Heart left ventricle (tissue), 16 donors: ENCODE data around the gene ZSCAN32. TPM values are rescaled to one million over a fixed set of nuclear protein-coding genes. Genes with fewer than 3 reads are reported as not detected.

Source experiments
- ATAC-seq, 4 donors: fragments of 200-7000 bp; cut with Tn5 transposase; one replicate each; pipeline ENCODE4 v1.9.1; 2020 to 2022; ENCODE audit warnings: moderate library complexity in 4 of 4, mild to moderate bottlenecking in 3 of 4, moderate number of reproducible peaks in 1 of 4
- DNase-seq, 5 donors: peaks; one replicate each; pipeline ENCODE4 v3.0.0-alpha.2; 2020
- H3K27ac ChIP-seq, 12 donors: fragments of 200-600 bp; sonication (generic) in 4 of 12; one replicate each; pipeline versions ENCODE4 v1.5.0 to v1.8.0; 2016 to 2022; ENCODE audit warnings: mild to moderate bottlenecking in 2 of 12
- H3K27me3 ChIP-seq, 9 donors: fragments of 200-600 bp; sonication (generic) in 2 of 9; one replicate each; pipeline versions ENCODE4 v1.5.1 to v1.8.0; 2016 to 2022; ENCODE audit warnings: mild to moderate bottlenecking in 3 of 9
- H3K36me3 ChIP-seq, 9 donors: fragments of 200-600 bp; sonication (generic) in 2 of 9; one replicate each; pipeline versions ENCODE4 v1.5.0 to v1.8.0; 2018 to 2022; ENCODE audit warnings: mild to moderate bottlenecking in 2 of 9
- H3K4me1 ChIP-seq, 12 donors: fragments of 200-600 bp; sonication (generic) in 4 of 12; one replicate each; pipeline versions ENCODE4 v1.5.0 to v1.8.0; 2016 to 2022; ENCODE audit warnings: mild to moderate bottlenecking in 3 of 12
- H3K4me3 ChIP-seq, 12 donors: fragments of 200-600 bp; sonication (generic) in 4 of 12; one replicate each; pipeline versions ENCODE4 v1.5.0 to v1.8.0; 2017 to 2022; ENCODE audit warnings: mild to moderate bottlenecking in 9 of 12, moderate library complexity in 4 of 12
- H3K9me3 ChIP-seq, 12 donors: fragments of 200-600 bp; sonication (generic) in 4 of 12; one replicate each; pipeline versions ENCODE4 v1.5.0 to v1.8.0; 2016 to 2022; ENCODE audit warnings: mild to moderate bottlenecking in 1 of 12
- POLR2A ChIP-seq, 2 donors: fragments of 450-650 bp; IDR thresholded peaks; one replicate each; pipeline ENCODE4 v1.6.1; 2017; ENCODE audit warnings: antibody characterized with exemption in 2 of 2, mild to moderate bottlenecking in 2 of 2, moderate library complexity in 2 of 2
- WGBS, 4 donors: extraction: QIAGEN DNeasy Blood & Tissue Kit in 2 of 4; methylation state at CpG; one replicate each; pipeline versions ENCODE4 v1.1.5 to v1.1.7; 2013 to 2018; 5-methylcytosine and 5-hydroxymethylcytosine counted together
- intact Hi-C, 10 donors: fragments of 100-400 bp; cut with DNase I; formaldehyde crosslinking; loops; one replicate each; pipeline versions ENCODE4 v1.11.1 to v1.14.2; 2022
- long read RNA-seq, 3 donors: library from polyadenylated mRNA; unstranded; transcript quantifications; one replicate each; pipeline ENCODE4 v2.0.0, GENCODE V29; 2020 to 2021
- polyA plus RNA-seq, 2 donors: library from polyadenylated mRNA; stranded (reverse); fragments of 200-250 nt; gene quantifications; one replicate each; pipeline ENCODE4 v1.2.3, GENCODE V29; 2013
- total RNA-seq, 9 donors: library from RNA; depleted of rRNA in 2 of 9; stranded (reverse); fragments of >200 nt in 2 of 9; fragmentation: NEBNext Ultra II Directional in 3 of 9; extraction: Animal tissue kit (Norgen Biotek cat#: 25700) in 3 of 9; gene quantifications; one replicate each; pipeline versions ENCODE4 v1.1.0 to v1.2.4, GENCODE V29; 2016 to 2023
- TF ChIP-seq, protein P1 (sequence below), 12 donors: fragments of 200-600 bp; sonication (generic) in 4 of 12; IDR thresholded peaks; one replicate each; pipeline versions ENCODE4 v1.5.0 to v1.8.0; 2018 to 2022; ENCODE audit warnings: antibody characterized with exemption in 12 of 12, mild to moderate bottlenecking in 5 of 12
- donor health status: ischemic (EF 13 %, LVEDD 7.1; RV severe dilation, severe dysfunction).
- donor health status: healthy with polysubstance abuse.
- donor health status: DM: no; HTN: yes; CAD: no.
- donor health status: DM: no; HTN: no; CAD: no.
- donor health status: ischemic (EF 25% LVEDD 6.9; RV normal size, moderate dysfunction).
- donor health status: ischemic (EF 25% LVEDD 5.7; RV mildly dilated, moderate dysfunction).
- donor health status: healthy.
- donor health status: DM: yes; HTN: yes; CAD: no.
- donor health status: ischemic (EF 35%, LVEDD 5.7; RV mildly dilated, moderate dysfunction).
- donor health status: nonischemic (EF 11% LVEDD 7.7; RV severe dilation, severe dysfunction).
- donor health status: DM: yes; HTN: yes; CAD: no.
- donor health status: PGD.
- donor health status: ischemic (EF 29% LVEDD 5.4; RV normal size, mild dysfunction).
- donor health status: nonischemic (EF 23%, LVEDD 6.1; RV moderate dilation, normal function).

Gene ZSCAN32
- total RNA-seq: 1 to 10 TPM; 5.4 to 9.5 (median 7.5) TPM
- polyA plus RNA-seq: 1 to 10 TPM; 5.3 to 9.1 TPM
- long read RNA-seq, donor 1, partial matches to known transcripts: 1 of 9 reads
- long read RNA-seq, donor 1, other reads (novel, unspliced or antisense): 4 of 9 reads
- long read RNA-seq, donor 2, transcript ZSCAN32-215 (4 exons, 2,788 nt): major isoform, 7 of 31 reads
- long read RNA-seq, donor 2, partial matches to known transcripts: 4 of 31 reads
- long read RNA-seq, donor 2, other reads (novel, unspliced or antisense): 13 of 31 reads
- long read RNA-seq, donor 3, partial matches to known transcripts: 2 of 8 reads
- long read RNA-seq, donor 3, other reads (novel, unspliced or antisense): 6 of 8 reads

DNA sequence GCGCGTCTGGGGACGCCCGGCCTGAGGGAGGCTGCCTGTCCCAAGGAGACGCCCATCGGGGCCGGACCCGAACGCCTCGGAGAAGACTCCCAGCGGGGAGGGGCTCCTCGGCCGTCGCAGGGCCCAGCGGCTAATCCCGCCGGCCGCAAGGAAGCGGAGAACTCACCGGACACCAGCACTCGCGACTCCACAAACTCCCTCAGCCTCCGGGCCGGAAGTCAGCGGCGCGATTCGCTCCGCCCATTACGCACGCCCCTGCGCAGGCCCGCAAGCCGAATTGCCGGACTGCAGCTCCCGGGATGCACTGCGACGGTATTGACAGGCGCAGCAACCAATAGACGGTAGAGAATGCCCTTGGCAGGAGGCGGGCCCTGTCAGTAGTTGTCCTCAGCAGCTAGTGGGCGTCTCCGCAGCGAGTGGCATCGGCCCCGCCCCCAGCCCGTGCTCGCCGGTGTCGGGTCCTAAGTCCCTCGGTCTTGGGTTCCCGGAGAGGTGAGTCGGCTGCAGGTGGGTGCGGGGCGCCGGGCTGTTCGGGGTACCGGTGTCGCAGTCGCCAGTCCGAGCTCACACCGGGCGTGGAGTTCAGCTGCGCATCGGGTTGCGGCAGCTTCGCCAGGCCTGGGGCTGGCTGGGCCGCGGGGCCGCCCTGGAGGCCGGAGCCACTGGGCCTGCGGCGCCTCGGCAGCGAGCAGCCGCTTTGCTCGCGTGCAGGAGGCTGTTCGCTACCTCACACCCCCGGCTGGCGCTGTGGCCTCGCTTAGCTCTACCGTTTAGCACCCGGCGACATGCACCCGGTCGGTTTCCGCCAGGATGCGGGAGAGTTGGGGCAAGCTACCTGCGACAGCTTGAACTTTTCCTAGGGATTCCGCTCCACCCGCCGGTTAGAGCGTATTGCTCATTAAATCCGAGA lies at the start of gene ZSCAN32, which contains the start of gene ZNF174:
Gene ZSCAN32 (minus strand): TSS at position 226 of the 910 bp plus-strand sequence. CDS start 3,447 bp downstream, outside the sequence.
Gene ZNF174 (plus strand): TSS at position 437 of the 910 bp plus-strand sequence. CDS start 790 bp downstream, outside the sequence.
- ATAC-seq (peak; percentile 100), DNase-seq (peak; percentile 98 to 99 (median 99))
- 0% methylated on average over 46 to 95 of the region's 95 CpGs for WGBS, 4 donors
- H3K9me3 ChIP-seq: peaks cover 0 to 65% (median 15%) of the 10 kb centered on the region in 12 donors
- H3K4me3 ChIP-seq: peak within 1 kb of the TSS; percentile 39 to 99 (median 90)
- intact Hi-C loops: loop anchor here in 9 of 10 donors (1.0 to 10.0 kb wide), 13 partner anchors 36 to 104 kb away; partner anchors contain the start of genes CLUAP1 (in 3 of the 9), NAA60 (in 2 of the 9), ZNF597 (in 2 of the 9) and C16orf90 (in 1 of the 9)
- TF ChIP-seq, protein P1, sequence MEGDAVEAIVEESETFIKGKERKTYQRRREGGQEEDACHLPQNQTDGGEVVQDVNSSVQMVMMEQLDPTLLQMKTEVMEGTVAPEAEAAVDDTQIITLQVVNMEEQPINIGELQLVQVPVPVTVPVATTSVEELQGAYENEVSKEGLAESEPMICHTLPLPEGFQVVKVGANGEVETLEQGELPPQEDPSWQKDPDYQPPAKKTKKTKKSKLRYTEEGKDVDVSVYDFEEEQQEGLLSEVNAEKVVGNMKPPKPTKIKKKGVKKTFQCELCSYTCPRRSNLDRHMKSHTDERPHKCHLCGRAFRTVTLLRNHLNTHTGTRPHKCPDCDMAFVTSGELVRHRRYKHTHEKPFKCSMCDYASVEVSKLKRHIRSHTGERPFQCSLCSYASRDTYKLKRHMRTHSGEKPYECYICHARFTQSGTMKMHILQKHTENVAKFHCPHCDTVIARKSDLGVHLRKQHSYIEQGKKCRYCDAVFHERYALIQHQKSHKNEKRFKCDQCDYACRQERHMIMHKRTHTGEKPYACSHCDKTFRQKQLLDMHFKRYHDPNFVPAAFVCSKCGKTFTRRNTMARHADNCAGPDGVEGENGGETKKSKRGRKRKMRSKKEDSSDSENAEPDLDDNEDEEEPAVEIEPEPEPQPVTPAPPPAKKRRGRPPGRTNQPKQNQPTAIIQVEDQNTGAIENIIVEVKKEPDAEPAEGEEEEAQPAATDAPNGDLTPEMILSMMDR (IDR thresholded peaks at IDR 0.05): peak in 3 of 12 donors; percentile 13 to 44 (median 16)
- peak in 1 of 2 donors; percentile 76 for TF ChIP-seq POLR2A (IDR thresholded peaks at IDR 0.05)
- peaks cover 1 to 63% (median 33%) of the 10 kb centered on the region in 9 donors for H3K36me3 ChIP-seq
- H3K27me3 ChIP-seq: no peaks in the 10 kb centered on the region
- H3K27ac ChIP-seq: peak within 1 kb of the TSS; percentile 22 to 93 (median 86)
- peaks cover 0 to 33% (median 18%) of the 10 kb centered on the region in 12 donors for H3K4me1 ChIP-seq

- peaks cover 0 to 25% (median 9%) of the 10 kb centered on the region in 12 donors for H3K4me1 ChIP-seq
- TF ChIP-seq POLR2A (IDR thresholded peaks at IDR 0.05): no peak
- TF ChIP-seq, protein P1 (IDR thresholded peaks at IDR 0.05): no peak
- no peak for DNase-seq
- H3K4me3 ChIP-seq: peak overlapping the region; percentile 49 to 86 (median 66)
- ATAC-seq: peak; percentile 66 to 79 (median 68)
- peaks cover 0 to 20% (median 8%) of the 10 kb centered on the region in 12 donors for H3K9me3 ChIP-seq
- 34 to 56% (median 46%) methylated on average over 9 to 10 of the region's 10 CpGs for WGBS, 4 donors
- H3K27me3 ChIP-seq: no peaks in the 10 kb centered on the region
- H3K27ac ChIP-seq: peak overlapping the region; percentile 73 to 91 (median 83)
- H3K36me3 ChIP-seq: peaks cover 0 to 41% (median 29%) of the 10 kb centered on the region in 9 donors
- intact Hi-C loops: loop anchor here in 1 of 10 donors (5.0 kb wide), 1 partner anchor 42 kb away; the partner anchor contains the start of genes ZNF174 and ZSCAN32
These were observed 43.2 kb upstream of the ZSCAN32 start for GRCh38 chr16:3444032-3444388.

DNA sequence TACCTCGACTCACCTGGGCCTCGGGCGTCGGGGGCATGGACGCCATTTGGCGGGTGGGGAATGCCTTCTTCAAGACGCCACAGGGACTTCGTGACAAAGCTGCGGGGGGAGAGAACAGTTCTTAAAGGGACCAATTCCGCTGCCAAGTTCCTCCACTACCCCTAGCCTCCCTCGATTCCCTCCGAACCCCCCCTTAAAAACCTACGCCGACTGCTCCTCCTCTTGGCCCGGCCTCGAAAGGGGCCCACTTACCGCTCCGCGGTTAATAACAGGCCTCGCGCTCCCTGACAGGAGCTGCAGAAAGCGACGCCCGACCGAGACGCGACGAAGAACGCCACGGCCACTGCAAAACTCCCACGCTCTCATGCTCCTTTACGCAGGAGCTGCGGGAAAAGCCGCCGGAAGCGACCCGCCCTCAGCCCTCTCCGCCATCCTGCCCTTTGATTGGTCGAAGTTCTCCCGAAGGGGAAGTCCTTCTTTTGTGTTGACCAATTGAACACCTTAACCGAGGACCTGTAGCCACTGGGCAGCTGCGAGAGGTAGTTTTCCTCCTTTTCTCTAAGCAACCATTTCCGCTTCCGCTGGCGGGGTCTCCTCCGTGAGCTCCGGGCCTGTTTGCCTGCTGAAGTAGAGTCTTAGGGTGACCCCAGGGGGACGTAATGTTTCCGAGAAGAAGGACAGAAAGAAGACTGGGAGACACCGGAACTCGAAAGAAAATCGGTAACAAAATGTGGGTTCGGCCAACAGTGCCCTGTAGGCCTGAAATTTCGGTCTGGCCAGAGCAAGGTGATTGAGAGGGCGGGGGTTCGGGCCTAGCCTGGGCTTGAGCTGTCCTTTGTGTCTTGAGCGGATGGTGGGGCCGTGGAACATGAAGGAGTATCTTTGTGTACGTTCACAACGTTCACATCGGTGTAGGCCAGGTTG lies 42.6 kb upstream of the ZSCAN32 start, which contains the start of the genes NAA60 and ZNF597:
Gene NAA60 (plus strand): TSS at position 573 of the 924 bp plus-strand sequence. CDS start 32,548 bp downstream, outside the sequence.
Gene ZNF597 (minus strand): TSS at position 397 of the 924 bp plus-strand sequence. CDS start 351 bp downstream, at position 46.
- TF ChIP-seq, protein P1 (IDR thresholded peaks at IDR 0.05): no peak
- TF ChIP-seq POLR2A (IDR thresholded peaks at IDR 0.05): peak in 1 of 2 donors; percentile 25
- Histone ChIP-seq H3K36me3 (peaks cover 0 to 41% (median 28%) of the 10 kb centered on the region in 9 donors), H3K4me1 (peaks cover 0 to 25% (median 9%) of the 10 kb centered on the region in 12 donors), H3K27ac (peak within 1 kb of the TSS; percentile 73 to 91 (median 83)), H3K27me3 (no peaks in the 10 kb centered on the region), H3K4me3 (peak within 1 kb of the TSS; percentile 49 to 86 (median 66)), H3K9me3 (peaks cover 0 to 26% (median 9%) of the 10 kb centered on the region in 12 donors)
- intact Hi-C loops: loop anchor here in 2 of 10 donors (2.0 to 5.0 kb wide), 2 partner anchors 41 to 43 kb away; partner anchors contain the start of genes ZNF174 (in 2 of the 2) and ZSCAN32 (in 2 of the 2)
- 41 to 56% (median 48%) methylated on average over 49 to 61 of the region's 61 CpGs for WGBS, 4 donors
- ATAC-seq: peak; percentile 98 to 99 (median 98)
- DNase-seq: peak; percentile 85 to 88 (median 87)
